ENCODE data around the gene RYR2.

GRCh38 chr1:237050185-237050584 is 8.2 kb downstream of the RYR2 start:
- TF ChIP-seq RAD21 (IDR thresholded peaks at IDR 0.05; ENCODE audit: low read length) (no peak), POLR2AphosphoS5 (IDR thresholded peaks at IDR 0.05; ENCODE audit: low read depth, low read length) (no peak), CTCF (IDR thresholded peaks at IDR 0.05) (no peak)

Data from SK-N-SH (cell line).